Activated CD8-positive, alpha-beta memory T cell treated with anti-CD3 and anti-CD28 coated beads, Interleukin-2, amount 50 U/mL, for 4 hours (primary cell): Measurements from ENCODE around the gene GNB1.
A peak's percentile ranks its signal among the peaks of the same experiment; 100 is the strongest.
"Not testable (repeated sequence)": the region's sequence is repeated elsewhere in the genome, so short reads cannot be mapped to it uniquely, and the experiment has no call there.

Experiments
- DNase-seq: peaks from one replicate; pipeline ENCODE4 v3.0.0-alpha.2; 2020

The GNB1 gene

GRCh38 chr1:1758692-1759455 is 132.0 kb downstream of the GNB1 start:
- no peak for DNase-seq

DNA sequence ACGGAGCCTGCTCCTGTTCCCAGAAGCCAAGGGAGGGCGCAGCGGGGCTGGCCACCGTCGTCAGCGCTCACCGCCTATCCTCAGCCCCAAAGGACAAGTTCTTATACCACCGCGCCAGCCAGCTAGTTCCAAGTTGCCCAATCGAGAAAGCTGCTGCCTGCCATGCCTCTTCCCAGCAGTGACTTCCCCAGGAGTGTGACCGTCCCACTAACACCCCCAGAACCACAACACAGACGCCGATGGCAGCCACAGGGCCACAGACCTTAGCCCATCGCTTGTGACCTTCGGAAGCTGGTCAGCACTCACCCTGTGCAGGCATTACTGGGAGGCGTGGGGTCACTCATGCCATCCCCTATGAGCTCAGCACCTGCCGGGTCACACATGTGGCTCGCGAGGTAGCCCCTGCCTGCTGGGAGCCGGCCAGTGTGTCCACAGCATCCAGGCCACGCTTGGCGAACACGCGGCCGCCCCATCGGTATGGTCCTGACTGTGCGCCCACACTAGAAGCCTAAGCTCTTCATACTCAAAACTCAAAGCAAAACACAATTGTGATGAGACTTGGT is 132.7 kb downstream of the GNB1 start:
- no peak for DNase-seq

- DNase-seq, result no peak
Measured at GRCh38 chr1:1757422-1758058, 133.3 kb downstream of the GNB1 start.

DNA sequence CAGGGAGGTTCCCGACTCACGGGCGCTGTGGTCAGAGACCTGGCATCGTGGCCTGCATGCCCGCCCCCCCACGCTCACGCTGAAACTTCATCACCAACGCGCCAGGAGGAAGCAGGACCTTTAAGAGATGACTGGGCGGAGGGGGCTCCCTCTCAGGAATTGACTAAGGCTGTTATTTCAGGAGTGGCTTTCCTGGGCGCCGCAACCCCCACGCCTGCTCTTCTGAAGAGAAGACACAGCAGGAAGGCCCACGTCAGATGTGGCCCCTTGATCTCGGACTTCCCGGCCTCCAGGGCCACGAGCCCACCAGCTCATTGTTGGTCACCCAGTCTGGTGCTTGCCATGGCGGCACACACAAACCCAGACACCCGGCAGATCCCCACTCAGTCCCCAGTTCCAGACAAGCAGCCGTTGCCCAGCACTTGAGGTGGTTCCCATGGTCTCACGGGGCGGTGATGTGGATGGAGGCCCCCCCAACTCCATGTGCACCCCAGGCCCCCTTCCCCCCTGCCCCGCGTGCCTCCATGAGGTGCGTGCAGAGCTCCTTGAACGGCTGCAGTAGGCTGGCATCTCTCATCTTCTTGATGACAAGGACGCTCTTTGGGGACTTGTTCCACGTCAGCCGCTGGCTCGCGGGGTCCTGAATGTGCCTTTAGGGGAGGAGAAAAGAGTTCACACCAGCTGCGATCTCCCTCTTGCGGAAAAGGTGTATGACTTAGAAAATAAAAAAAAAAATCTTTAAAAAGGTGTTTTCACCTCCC is 134.0 kb downstream of the GNB1 start:
- no peak for DNase-seq

DNA sequence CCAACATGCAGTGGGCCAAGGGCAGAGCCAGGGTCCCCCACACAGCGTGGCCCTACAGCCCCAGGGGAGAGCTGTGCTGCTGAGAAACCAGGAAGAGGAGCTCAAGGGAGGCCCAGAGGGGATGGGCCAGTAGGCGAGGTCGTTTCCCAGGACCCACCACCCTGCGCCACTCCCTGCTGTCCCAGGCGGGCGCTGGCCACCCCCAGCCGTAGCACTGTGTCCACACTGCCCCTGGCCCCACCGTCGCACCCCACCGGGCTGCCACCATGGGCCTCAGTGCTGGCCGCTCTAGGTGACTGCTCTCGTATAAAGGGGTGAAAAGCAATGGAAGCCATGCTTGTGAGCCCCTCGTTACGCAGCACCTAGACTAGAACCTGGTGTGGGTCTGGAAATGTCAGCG is 135.0 kb downstream of the GNB1 start:
- DNase-seq, result no peak

DNA sequence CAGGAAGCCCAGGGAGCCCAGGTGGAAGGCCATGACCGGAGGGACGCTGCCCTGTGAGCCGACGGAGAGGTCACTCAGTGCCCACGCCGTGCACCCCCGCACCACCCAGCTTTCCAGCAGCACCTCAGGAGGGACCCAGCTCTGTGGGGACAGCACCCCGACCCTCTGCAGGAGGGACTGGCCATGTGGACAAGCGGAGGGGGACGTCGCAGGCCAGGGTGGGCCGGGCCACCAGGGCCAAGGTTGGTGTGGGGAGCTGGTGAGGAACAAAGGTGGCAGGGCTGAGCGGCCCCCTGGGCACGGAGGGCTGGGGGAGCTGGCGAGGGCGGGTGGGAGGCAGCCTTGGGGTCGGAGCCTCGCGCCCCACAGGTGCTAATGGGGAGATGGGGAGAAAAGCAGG is 135.5 kb downstream of the GNB1 start:
- no peak for DNase-seq

DNA sequence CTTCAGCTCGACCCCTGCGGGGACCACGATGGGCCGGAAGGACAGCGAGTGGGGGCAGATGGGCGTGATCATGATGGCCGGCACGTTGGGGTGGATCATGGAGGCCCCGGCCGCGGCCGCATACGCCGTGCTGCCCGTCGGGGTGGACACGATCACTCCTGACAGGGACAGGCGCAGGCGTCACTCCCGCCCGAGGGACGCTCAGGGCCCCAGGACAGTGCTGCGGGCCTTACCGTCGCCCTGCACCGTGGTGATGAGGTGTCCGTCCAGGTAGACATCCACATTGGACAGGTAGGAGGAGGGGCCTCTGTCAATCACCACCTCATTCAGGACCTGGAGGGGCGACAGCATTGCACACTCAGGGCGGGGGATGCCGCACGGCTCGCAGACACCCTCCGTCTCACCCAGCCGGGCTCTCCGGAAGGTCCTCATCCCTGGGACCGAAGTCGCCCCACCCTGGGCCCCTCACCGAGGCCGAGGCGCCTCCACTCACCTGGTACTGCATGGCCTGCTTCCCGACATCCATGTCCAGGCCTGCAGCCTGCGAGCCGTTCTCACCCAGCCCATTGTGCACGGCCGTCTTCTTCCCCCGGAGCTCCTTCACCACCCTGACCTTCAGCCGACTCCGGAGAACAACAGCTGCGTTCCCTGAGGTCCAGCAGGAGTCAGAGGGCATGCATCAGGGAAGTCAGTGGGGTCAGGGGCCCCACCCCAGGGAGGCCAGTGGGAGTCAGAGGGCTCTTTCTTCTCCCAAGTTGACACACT is 136.7 kb downstream of the GNB1 start:
- no peak for DNase-seq

- no peak for DNase-seq
Measured at GRCh38 chr1:1753607-1754005, 137.3 kb downstream of the GNB1 start.

DNA sequence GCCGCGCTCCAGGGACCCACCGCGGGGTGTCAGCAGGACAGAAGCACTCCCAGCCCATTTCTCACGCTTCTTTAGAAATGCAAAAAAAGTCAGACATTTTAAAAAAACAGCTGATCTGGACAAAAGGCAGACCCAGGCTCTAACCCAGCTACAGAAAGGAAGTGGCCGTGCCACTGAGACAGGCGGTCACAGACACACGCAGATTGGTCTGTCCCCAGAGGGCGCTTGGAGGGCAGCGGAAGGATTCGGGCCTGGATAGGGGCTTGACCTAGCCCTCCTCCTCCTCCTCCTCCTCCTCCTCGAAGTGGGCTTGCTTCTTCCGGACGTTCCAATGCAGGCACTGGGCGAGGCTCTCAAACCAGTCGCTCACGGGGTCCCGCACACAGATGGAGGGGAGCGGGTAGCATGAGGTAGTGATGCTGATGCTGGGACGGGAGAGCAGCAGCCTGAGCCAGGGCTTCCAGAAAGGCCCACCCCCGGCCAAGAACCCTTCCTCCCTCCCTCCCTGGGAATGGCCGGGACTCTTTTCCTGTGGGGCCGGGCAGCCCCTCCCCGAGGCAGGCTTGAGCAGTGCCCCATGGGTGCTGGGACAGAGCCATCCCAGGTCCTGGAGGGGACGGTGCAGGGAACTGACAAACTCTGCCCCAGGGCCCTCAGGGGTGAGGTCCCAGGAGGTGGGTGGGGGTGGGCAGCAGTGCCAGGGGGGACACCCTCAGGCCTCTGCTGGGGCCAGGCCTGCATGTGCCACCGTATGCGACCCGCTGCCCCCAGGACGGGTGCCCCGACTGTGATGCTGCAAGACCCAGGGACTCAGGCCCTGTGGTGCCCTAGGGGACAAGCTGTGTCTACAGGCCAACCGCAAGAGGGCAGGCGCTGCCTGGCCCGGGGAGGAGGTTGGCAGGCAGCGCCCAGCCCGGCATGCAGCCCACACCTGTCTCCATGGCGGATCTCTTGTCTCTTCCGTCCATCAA is 138.0 kb downstream of the GNB1 start:
- no peak for DNase-seq

DNA sequence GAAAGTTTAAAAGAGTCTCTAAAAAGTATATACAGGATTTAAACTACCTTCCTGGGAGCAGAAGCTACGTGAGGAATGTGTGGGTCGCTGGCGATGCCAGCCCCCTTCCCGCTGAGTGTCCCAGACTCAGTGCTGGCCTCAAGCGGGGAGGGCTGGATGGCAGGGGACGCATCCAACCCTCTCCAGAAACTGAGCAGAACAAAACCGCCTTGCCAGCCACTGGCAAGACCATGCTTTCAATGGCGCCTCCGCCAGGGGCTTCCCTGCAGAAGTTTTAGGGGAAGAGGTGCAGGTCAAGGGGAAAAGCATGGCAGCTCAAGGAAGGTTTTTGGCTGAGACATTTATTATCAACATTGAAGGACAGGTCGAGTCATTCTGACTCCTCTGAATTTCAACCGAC is 138.7 kb downstream of the GNB1 start:
- DNase-seq, result no peak

GRCh38 chr1:1749941-1750340 is 140.9 kb downstream of the GNB1 start:
- not testable (repeated sequence) for DNase-seq

DNA sequence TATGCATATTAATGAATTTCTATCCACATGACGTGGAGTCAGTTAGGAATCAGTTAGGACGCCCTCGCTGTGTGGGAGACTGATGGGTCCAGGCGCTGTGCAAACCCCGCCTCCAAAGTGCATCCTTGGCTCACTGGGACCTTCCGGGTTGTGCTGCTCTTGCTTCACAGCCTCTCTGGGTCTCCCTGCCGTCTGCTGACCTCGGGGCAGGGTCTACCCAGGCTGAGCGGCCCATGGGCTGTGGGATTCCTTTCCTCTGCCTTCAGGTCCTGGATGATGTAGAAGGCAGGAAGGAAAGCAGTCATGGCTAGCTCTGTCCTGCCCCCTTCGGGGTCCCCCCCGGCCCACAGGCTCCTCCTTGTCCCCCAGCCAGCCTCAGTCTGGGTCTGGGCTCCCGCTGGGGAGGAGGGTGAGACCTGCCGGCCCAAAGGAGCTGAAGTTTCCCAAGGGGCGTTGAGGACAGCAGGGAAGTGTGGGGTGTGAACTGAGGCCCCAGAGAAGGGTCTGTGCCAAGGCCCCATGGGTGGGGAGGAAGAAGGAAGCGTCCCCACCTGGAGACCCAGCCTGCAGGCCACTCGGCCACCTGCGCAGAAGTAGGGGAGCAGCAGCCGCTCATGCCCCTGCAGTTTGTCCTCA is 142.1 kb downstream of the GNB1 start:
- no peak for DNase-seq

DNA sequence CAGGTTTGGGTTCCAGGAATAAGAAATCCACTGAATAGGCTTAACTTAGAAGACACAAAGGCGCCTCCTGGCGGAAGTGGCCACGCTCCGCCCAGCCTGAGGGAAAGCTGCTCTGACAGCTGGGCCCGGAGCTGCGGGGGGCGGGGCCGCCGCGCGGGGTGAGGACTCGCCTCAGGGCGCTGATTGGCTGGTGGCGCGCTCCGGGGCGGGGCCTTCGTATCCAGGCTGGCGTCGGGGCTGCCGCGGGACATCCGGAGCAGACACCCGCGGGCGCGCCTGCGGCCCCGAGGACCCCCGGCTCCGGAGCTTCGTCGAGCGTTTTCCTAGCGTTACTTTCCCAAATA is 144.3 kb downstream of the GNB1 start:
- DNase-seq, result not testable (repeated sequence)

DNA sequence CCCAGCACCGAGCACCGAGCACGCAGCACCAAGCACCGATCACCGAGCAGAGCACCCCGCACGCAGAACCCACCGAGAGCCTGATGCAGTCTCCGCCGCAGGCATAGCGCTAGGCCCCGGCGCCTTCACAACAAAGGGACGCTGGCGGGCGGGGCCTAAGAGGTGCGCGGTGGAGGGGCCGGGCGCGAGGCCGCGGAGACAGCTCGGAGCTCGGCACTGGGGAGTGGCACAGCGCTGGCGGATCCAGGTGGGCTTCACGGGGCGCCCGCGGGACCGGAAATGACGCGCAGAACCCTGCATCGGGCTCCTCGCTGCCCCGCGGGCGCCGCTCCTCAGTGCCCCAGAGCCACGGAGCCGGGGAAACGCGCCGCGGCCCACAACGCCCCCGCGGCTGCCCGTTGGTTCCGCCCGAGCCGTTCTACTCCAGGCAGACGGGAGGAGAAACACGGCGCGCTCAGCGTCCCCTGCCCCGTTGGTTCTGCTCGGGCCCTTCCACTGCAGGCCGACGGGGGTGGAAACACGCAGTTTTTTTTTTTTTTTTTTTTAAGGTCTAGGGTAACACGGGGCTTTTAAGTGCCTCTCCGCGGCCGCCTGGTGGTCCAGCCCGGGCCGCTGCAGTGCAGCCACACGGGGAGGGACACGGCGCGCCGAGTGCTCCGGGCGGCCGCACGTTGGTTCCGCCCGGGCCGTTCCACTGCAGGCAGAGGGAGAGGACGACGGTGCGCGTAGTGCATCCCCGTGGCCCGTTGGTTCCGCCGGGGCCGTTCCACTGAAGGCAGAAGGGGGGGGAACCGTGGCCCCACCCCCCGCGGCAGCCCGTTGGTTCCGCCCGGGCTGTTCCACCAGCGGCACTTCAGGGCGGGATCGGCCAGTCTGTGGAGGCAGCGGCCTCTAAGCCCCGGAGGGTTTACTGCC is 145.0 kb downstream of the GNB1 start:
- DNase-seq, result peak; percentile 71

- DNase-seq, result not testable (repeated sequence)
Measured at GRCh38 chr1:1742529-1742928, 148.4 kb downstream of the GNB1 start.

DNA sequence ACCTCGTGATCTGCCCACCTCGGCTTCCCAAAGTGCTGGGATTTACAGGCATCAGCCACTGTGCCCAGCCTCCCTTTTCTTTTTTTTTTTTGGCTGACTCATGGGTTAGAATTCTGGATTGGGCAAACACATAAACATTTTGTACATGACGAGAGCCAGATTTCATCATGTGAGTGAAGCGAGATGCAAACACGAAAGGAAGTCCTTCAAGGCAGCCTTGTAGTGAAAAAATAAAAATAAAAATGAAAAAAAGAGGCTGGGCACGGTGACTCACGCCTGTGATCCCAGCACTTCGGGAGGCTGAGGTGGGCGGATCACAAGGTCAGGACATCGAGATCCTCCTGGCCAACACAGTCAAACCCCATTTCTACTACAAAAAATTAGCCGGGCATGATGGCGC is 149.9 kb downstream of the GNB1 start:
- not testable (repeated sequence) for DNase-seq

- DNase-seq, result not testable (repeated sequence)
Measured at GRCh38 chr1:1738799-1739337, 152.0 kb downstream of the GNB1 start.

GRCh38 chr1:1737675-1738590 is 153.0 kb downstream of the GNB1 start:
- not testable (repeated sequence) for DNase-seq
